Lung microvascular endothelial cell (primary cell): ENCODE results near the gene SRRM5. TPM values are rescaled to one million over a fixed set of nuclear protein-coding genes. Genes with fewer than 3 reads are reported as not detected.
"Not testable (repeated sequence)": the region's sequence is repeated elsewhere in the genome, so short reads cannot be mapped to it uniquely, and the experiment has no call there.

Experiments used
- DNase-seq, 2 donors: peaks; one replicate each; pipeline versions ENCODE4 v3.0.0 to v3.0.0-alpha.2; 2010; ENCODE audit warnings: low read depth in 2 of 2
- total RNA-seq: library from RNA; depleted of rRNA; stranded (reverse); fragments of >200 nt; gene quantifications from 2 replicates; pipeline ENCODE4 v1.2.1, GENCODE V29; 2014

SRRM5 gene
- total RNA-seq, 1 donor from 2014 or later = not detected

GRCh38 chr19:43638214-43638994, 26.5 kb downstream of the SRRM5 start:
- DNase-seq = no peak

- no peak for DNase-seq
These were observed 27.2 kb downstream of the SRRM5 start for GRCh38 chr19:43638995-43639518.

- peak in 1 of 2 donors; percentile 27 for DNase-seq
These were observed 27.9 kb downstream of the SRRM5 start, which contains the start of gene CADM4 for GRCh38 chr19:43639519-43640423. Gene CADM4, minus strand, starts transcription at chr19:43639850. Its CDS starts 60 bp downstream, at chr19:43639790.

DNA sequence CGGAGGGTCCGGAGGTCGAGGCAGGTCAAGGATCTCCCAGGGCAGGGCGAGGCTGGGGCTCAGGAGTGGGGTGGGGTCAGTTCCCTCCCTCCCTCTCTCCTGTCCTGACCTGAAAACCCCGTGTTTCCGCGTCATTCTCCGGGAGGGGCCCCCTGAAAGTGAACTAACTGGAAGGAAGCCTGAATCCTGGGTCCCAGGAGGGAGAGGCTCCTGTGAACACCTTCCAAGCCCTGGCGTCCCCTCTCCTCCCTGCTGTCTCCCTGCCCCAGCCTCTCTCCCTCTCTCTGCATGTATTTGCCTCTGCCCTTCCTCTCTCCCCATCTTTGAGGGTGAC, 28.5 kb downstream of the SRRM5 start:
- no peak for DNase-seq

DNA sequence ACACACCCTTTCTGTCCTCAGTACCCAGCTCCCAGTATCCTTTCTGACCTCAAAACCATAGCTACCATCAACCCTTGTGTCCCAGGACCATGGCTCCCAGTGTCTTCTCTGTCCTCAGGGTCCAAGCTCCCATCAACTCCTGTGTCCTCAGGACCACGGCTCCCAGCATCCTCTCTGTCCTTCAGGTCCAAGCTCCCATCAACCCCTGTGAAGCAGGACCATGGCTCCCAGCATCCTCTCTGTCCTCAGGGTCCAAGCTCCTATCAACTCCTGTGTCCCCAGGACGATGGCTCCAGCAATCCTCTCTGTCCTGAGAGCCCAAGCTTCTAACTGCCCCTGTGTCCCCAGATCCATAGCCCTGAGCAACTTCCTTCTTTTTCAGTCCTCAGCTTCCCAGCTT, 29.4 kb downstream of the SRRM5 start:
- no peak for DNase-seq

DNA sequence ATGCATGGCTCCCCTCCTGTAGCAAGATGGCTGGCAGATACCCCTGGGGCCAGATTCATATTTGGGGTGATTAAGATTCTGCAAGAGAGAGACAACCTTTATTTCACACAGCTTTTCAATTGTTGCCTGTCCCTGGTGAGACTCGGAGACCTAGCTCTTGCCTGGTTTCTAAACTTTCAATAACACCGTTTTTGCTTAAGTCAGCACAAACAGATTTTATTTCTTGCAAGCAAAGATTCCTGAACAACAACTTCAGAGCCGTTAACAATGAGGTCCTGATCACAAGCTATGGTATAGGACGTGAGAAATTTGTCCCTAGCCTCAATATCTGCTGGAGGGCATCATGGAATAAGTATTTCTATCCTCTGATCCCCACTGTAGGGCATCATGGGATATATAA, 30.6 kb downstream of the SRRM5 start:
- no peak for DNase-seq

GRCh38 chr19:43643326-43643725, 31.4 kb downstream of the SRRM5 start:
- DNase-seq = no peak

DNA sequence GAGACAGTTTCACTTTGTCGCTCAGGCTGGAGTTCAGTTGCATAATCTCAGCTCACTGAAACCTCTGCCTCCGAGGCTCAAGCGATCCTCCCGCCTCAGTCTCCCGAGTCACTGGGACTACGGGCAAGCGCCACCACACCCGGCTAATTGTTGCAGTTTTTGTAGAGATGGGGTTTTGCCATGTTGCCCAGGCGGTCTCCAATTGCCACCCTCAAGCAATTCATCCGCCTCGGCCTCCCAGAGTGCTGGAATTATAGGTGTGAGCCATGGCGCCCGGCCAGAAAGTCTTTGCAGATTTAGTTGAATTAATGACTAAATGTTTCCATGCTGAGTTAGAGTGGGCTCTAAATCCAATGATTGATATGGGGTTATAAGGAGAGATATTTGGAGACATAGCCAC, 32.3 kb downstream of the SRRM5 start:
- no peak for DNase-seq

DNA sequence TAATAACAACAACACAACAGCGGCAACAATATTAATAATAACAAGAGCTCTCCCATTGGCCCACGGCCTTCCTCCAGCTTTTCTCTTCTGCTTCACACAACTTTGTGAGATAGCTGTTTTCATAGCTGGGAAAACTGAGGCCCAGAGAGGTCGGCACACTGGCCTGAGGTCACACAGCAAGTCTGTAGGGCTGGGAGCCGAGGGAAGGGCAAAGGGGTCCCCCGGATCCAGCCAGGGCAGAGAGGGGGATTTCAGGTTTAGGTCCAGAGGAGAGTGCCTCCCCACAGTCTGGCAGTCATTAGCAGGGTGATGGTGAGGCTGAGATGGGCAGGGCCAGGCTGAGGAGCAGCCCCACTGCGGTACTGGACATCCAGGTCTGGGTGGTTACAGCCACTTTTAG, 36.7 kb downstream of the SRRM5 start:
- DNase-seq = no peak

DNA sequence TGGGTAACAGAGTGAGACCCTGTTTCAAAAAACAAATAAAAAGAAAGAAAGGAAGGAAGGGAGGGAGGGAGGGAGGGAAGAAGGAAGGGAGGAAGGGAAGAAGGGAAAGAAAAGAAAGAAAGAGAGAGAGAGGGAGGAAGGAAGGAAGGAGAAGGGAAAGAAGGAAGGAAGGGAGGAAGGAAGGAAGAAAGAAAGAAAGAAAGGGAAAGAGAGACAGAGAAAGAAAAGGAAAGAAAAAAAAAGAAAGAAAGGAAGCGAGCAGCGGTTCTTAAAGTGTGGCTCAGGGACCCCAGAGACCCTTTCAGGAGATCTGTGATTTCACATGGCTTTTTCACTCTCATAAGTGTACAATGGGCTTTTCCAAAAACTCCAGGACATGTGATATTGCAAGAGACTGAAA, 37.6 kb downstream of the SRRM5 start:
- no peak for DNase-seq

- DNase-seq = not testable (repeated sequence)
These were observed 38.4 kb downstream of the SRRM5 start for GRCh38 chr19:43650276-43650675.

GRCh38 chr19:43651758-43652545, 40.1 kb downstream of the SRRM5 start:
- peak; percentile 73 to 77 for DNase-seq

GRCh38 chr19:43652546-43652874, 40.6 kb downstream of the SRRM5 start:
- DNase-seq = no peak

DNA sequence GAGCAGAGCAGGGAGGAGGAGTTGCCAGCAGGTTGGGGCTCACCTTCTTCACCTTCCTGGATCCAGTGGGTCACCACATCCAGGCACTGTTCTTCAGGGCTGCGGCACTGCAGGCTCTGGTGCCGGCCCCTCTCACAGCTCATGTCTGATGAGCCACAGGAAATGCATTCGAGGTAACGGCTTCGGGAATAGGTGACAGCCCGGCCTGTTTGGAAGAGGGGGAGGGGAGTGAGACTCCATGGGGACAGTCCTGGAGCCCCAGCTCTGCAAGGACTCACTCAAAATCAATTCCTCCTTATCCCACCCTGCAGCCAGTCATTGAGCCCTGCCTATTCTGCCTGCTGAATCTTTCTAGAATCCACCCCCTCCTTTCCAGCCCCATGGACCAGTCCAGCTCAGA, 44.5 kb downstream of the SRRM5 start:
- DNase-seq = no peak

GRCh38 chr19:43658001-43658400, 46.1 kb downstream of the SRRM5 start:
- no peak for DNase-seq

GRCh38 chr19:43658494-43658893, 46.6 kb downstream of the SRRM5 start:
- DNase-seq = no peak

- no peak for DNase-seq
These were observed 48.5 kb downstream of the SRRM5 start for GRCh38 chr19:43660301-43660970.

DNA sequence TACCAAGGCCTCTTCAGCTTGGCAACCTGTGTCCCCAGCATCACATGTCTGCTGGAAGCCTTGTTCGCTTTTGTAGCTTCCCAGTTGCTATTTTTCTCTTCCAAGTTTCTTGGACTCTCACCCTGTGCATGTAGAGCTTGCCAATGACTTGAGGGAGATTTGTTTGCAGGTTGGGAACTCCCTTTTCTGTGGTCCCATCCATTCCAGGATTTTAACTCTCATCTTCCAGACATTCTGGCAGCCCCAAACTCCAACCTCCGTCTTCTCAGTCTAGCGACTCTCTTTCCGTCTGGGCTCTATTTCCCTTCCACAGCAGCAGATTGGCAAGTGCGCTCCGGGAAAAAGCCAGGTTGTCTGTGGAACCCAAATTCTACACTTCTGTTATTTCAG, 49.1 kb downstream of the SRRM5 start:
- DNase-seq = no peak

DNA sequence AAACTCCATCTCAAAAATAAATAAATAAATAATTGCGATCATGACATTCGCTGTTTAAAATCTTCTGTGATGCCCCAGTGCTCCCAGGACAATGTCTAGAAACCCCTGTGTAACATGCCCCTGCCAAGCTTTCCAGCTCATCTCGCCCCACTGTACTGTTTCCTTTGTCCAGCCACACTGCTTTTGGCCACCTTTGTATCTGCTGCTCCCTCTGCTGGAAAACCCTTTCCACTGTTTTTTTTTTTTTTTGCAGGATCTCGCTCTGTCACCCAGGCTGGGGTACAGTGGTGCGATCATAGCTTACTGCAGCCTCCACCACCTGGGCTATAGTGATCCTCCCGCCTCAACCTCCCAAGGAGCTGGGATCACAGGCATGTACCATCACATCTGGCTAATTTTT, 50.6 kb downstream of the SRRM5 start:
- peak; percentile 24 to 56 for DNase-seq

GRCh38 chr19:43664018-43664417, 52.1 kb downstream of the SRRM5 start:
- peak; percentile 44 to 90 for DNase-seq
